GM23248 (cell line): ENCODE measurements around the gene ADM.

Experiments
- EZH2 ChIP-seq: fragments of 200-600 bp; sonication (generic); IDR thresholded peaks from 2 replicates; pipeline ENCODE4 v1.6.1; 2018; ENCODE audit warnings: antibody characterized with exemption, mild to moderate bottlenecking; ENCODE audit not compliant: insufficient read depth, poor library complexity, severe bottlenecking
- EZH2phosphoT487 ChIP-seq: fragments of 200-600 bp; sonication (generic); IDR thresholded peaks from 2 replicates; pipeline ENCODE4 v1.6.1; 2018; ENCODE audit warnings: antibody characterized with exemption, moderate library complexity, mild to moderate bottlenecking, low read depth; ENCODE audit not compliant: insufficient read depth

GRCh38 chr11:10320736-10321465 lies 16.0 kb downstream of the ADM start:
- TF ChIP-seq EZH2phosphoT487 (no peak), EZH2 (no peak)
